Activated CD8-positive, alpha-beta T cell treated with anti-CD3 and anti-CD28 coated beads, Interleukin-2, amount 10 ng/mL, durations not matched to agents 7 days and 5 days (primary cell): ENCODE measurements around the gene HMGCR. TPM values are rescaled to one million over a fixed set of nuclear protein-coding genes. Genes with fewer than 3 reads are reported as not detected.

Experiments used
- ATAC-seq: fragments of 150-1000 bp; cut with Tn5 transposase; one replicate; pipeline ENCODE4 v1.10.0; 2021; ENCODE audit warnings: moderate library complexity
- CTCF ChIA-PET: fragments of 350-600 bp; sonication (Branson Sonifier 250); formaldehyde crosslinking; loops from one replicate; lab custom pipeline; 2021; ENCODE audit warnings: antibody characterized with exemption; lab: Charles Lee
- POLR2A ChIA-PET: fragments of 350-600 bp; sonication (Branson Sonifier 250); formaldehyde crosslinking; loops from one replicate; lab custom pipeline; 2021; ENCODE audit warnings: antibody characterized with exemption; lab: Charles Lee
- DNase-seq: peaks from one replicate; pipeline ENCODE4 v3.0.0-alpha.2; 2020
- H3K27ac Mint-ChIP-seq: one replicate; pipeline ENCODE4 v1.8.0; 2021; ENCODE audit warnings: mild to moderate bottlenecking, mixed read lengths
- H3K27me3 Mint-ChIP-seq: one replicate; pipeline ENCODE4 v1.8.0; 2021; ENCODE audit warnings: low read depth, mixed read lengths
- H3K36me3 Mint-ChIP-seq: one replicate; pipeline ENCODE4 v1.8.0; 2021; ENCODE audit warnings: low read depth, mixed read lengths
- H3K4me1 Mint-ChIP-seq: one replicate; pipeline ENCODE4 v1.8.0; 2021; ENCODE audit warnings: low read depth, mixed read lengths
- H3K4me3 Mint-ChIP-seq: one replicate; pipeline ENCODE4 v1.8.0; 2021; ENCODE audit warnings: mild to moderate bottlenecking, mixed read lengths
- H3K9me3 Mint-ChIP-seq: one replicate; pipeline ENCODE4 v1.8.0; 2022; ENCODE audit warnings: mixed read lengths; ENCODE audit not compliant: insufficient read depth
- total RNA-seq, 2 experiments: library from RNA; stranded (reverse); gene quantifications; one replicate each; pipeline ENCODE4 v1.2.3, GENCODE V29; 2021

HMGCR gene
- total RNA-seq, 2 experiments from 2014 or later, result 64.1 to 70.5 TPM

- Mint-ChIP-seq H3K36me3 (peaks cover 19% of the 10 kb centered on the region), H3K4me3 (no peak overlapping the region), H3K4me1 (peaks cover 6% of the 10 kb centered on the region), H3K9me3 (no peaks in the 10 kb centered on the region), H3K27me3 (no peaks in the 10 kb centered on the region), H3K27ac (no peak overlapping the region)
- ATAC-seq (no peak), DNase-seq (no peak)
- ChIA-PET POLR2A (interaction anchor here (1.0 kb wide), 1 partner anchor 30 kb away, joined by 3 read pairs; no protein-coding TSS in a partner anchor), CTCF (no interaction called here)
These were observed 50.8 kb downstream of the HMGCR start for GRCh38 chr5:75387806-75388205.

DNA sequence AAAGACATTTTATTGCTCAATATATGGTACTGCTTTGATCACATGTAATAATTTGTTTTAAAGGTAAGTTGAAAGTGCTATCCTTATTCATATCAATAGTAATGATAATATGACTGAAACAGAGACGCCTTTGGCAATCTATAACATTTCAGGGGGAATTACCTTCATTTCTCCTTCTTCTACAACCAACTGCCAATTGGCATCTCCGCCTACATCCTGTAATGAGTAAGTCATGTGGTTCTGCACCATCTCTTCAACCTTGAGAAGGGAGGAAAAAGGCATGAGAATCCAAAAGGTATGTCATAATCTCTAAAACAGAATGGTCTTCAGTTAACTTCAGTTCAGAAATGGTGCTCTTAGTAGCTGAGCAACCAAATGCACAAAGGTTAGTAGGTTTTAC lies 52.4 kb downstream of the HMGCR start:
- Mint-ChIP-seq H3K4me1 (peaks cover 6% of the 10 kb centered on the region), H3K9me3 (no peaks in the 10 kb centered on the region), H3K4me3 (no peak overlapping the region), H3K27ac (no peak overlapping the region), H3K36me3 (peaks cover 18% of the 10 kb centered on the region), H3K27me3 (no peaks in the 10 kb centered on the region)
- POLR2A ChIA-PET, result no interaction called here
- DNase-seq, result no peak
- ATAC-seq, result no peak
- CTCF ChIA-PET, result no interaction called here

DNA sequence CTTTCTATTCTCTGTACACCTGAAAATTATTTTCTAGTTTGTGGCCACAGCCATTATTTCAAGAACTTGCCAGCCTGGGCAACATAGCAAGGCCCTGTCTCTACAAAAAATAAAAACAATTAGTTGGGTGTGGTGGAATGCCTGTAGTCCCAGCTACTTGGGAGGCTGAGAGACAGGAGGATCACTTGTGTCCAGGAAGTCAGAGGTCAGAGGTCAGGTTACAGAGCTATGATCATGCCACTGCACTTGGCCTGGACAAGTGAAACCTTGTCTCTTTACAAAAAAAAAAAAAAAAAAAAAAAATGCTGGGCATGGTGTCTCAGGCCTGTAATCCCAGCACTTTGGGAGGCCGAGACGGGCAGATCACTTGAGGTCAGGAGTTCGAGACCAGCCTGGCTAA lies 58.3 kb downstream of the HMGCR start:
- H3K4me1 Mint-ChIP-seq, result no peaks in the 10 kb centered on the region
- H3K36me3 Mint-ChIP-seq, result peaks cover 10% of the 10 kb centered on the region
- POLR2A ChIA-PET, result no interaction called here
- no peak for ATAC-seq
- H3K27ac Mint-ChIP-seq, result no peak overlapping the region
- no peaks in the 10 kb centered on the region for H3K9me3 Mint-ChIP-seq
- no peak for DNase-seq
- H3K27me3 Mint-ChIP-seq, result no peaks in the 10 kb centered on the region
- no peak overlapping the region for H3K4me3 Mint-ChIP-seq
- CTCF ChIA-PET, result no interaction called here

DNA sequence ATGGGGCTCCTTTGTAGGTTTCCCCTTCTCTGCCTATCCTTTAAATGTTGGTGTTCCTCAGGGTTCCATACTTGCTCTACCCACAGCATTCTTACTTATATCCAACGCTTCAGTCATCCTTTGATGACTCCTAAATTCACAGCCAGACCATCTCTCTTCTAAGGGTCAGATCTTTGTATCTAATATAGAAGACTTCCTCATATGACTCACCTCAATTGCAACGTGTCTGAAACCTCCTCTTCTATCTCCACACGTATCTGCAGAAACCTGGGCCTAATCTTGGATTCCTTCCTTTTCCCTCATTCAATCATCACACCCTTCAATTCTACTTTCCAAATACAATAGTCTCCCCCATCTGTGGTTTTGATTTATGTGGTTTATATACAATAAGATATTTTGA lies 68.3 kb downstream of the HMGCR start:
- Mint-ChIP-seq H3K27ac (no peak overlapping the region), H3K9me3 (no peaks in the 10 kb centered on the region), H3K27me3 (no peaks in the 10 kb centered on the region), H3K36me3 (peaks cover 19% of the 10 kb centered on the region), H3K4me1 (no peaks in the 10 kb centered on the region), H3K4me3 (no peak overlapping the region)
- DNase-seq, result no peak
- ATAC-seq, result no peak
- CTCF ChIA-PET, result no interaction called here
- POLR2A ChIA-PET, result no interaction called here

Other genes starting within 250 kb of the HMGCR start
- gene ANKRD31, start 100.3 kb upstream of the HMGCR start, total RNA-seq, result under 1 TPM; 0.23 to 0.26 TPM
- 10 to 100 TPM; 31.2 to 36.0 TPM for gene CERT1, start 174.4 kb downstream of the HMGCR start, total RNA-seq
- gene POLK, start 174.7 kb downstream of the HMGCR start, total RNA-seq, result 10 to 100 TPM; 29.8 to 30.7 TPM